Measurements from ENCODE around the gene ZNF462. TPM values are rescaled to one million over a fixed set of nuclear protein-coding genes. Genes with fewer than 3 reads are reported as not detected.
"Not testable (repeated sequence)": the region's sequence is repeated elsewhere in the genome, so short reads cannot be mapped to it uniquely, and the experiment has no call there.

ZNF462 gene
- total RNA-seq, 1 experiment from 2014 or later = 34.5 TPM

GRCh38 chr9:106983346-106983745, 120.4 kb downstream of the ZNF462 start:
- intact Hi-C loops (cut with micrococcal nuclease; ENCODE audit: unreplicated experiment) = no loop called here
- no peak overlapping the region for H3K4me3 Mint-ChIP-seq (ENCODE audit: unreplicated experiment)
- CTCF ChIA-PET = no interaction called here
- no peaks in the 10 kb centered on the region for H3K27me3 ChIP-seq (replicated peaks; ENCODE audit: control insufficient read depth, insufficient read depth, low read length)
- TF ChIP-seq CTCF (IDR thresholded peaks at IDR 0.05; ENCODE audit: insufficient read depth in 1 of 2, low read depth in 1 of 2, low read length in 1 of 2, severe bottlenecking in 1 of 2, unreplicated experiment in 1 of 2) = no peak
- POLR2A ChIA-PET = no interaction called here
- no TSS peak for BruUV-seq (replicated peaks)
- H3K4me1 ChIP-seq = no peaks in the 10 kb centered on the region
- H3K36me3 ChIP-seq (ENCODE audit: control insufficient read depth, insufficient read depth, low read length) = no peaks in the 10 kb centered on the region
- no peaks in the 10 kb centered on the region for H3K4me1 Mint-ChIP-seq (ENCODE audit: low read depth, unreplicated experiment)
- DNase-seq = no peak
- no peaks in the 10 kb centered on the region for H3K9me3 ChIP-seq
- H3K36me3 Mint-ChIP-seq (ENCODE audit: insufficient read depth, unreplicated experiment) = peaks cover 16% of the 10 kb centered on the region
- H3K9me3 Mint-ChIP-seq (ENCODE audit: unreplicated experiment) = peaks cover 9% of the 10 kb centered on the region
- no peak overlapping the region for H3K27ac Mint-ChIP-seq (ENCODE audit: unreplicated experiment)
- no peak overlapping the region for H3K4me3 ChIP-seq (ENCODE audit: low read depth, low read length)
- H3K27me3 Mint-ChIP-seq (ENCODE audit: insufficient read depth, unreplicated experiment) = no peaks in the 10 kb centered on the region

GRCh38 chr9:106989904-106990303, 126.9 kb downstream of the ZNF462 start:
- CTCF ChIA-PET; POLR2A ChIA-PET; H3K4me3 Mint-ChIP-seq (ENCODE audit: unreplicated experiment); BruUV-seq (replicated peaks); H3K4me1 Mint-ChIP-seq (ENCODE audit: low read depth, unreplicated experiment); H3K27ac Mint-ChIP-seq (ENCODE audit: unreplicated experiment); H3K4me1 ChIP-seq; H3K27me3 ChIP-seq (replicated peaks; ENCODE audit: control insufficient read depth, insufficient read depth, low read length); intact Hi-C loops (cut with micrococcal nuclease; ENCODE audit: unreplicated experiment); DNase-seq; H3K27me3 Mint-ChIP-seq (ENCODE audit: insufficient read depth, unreplicated experiment); H3K9me3 ChIP-seq; H3K36me3 ChIP-seq (ENCODE audit: control insufficient read depth, insufficient read depth, low read length); H3K4me3 ChIP-seq (ENCODE audit: low read depth, low read length): not testable (repeated sequence)
- H3K9me3 Mint-ChIP-seq (ENCODE audit: unreplicated experiment) = peaks cover 13% of the 10 kb centered on the region
- H3K36me3 Mint-ChIP-seq (ENCODE audit: insufficient read depth, unreplicated experiment) = peaks cover 41% of the 10 kb centered on the region

GRCh38 chr9:106992186-106992585, 129.2 kb downstream of the ZNF462 start:
- no peak overlapping the region for H3K27ac Mint-ChIP-seq (ENCODE audit: unreplicated experiment)
- H3K4me3 Mint-ChIP-seq (ENCODE audit: unreplicated experiment) = no peak overlapping the region
- peaks cover 13% of the 10 kb centered on the region for H3K9me3 Mint-ChIP-seq (ENCODE audit: unreplicated experiment)
- Histone ChIP-seq H3K4me1 (no peaks in the 10 kb centered on the region), H3K36me3 (ENCODE audit: control insufficient read depth, insufficient read depth, low read length) (no peaks in the 10 kb centered on the region), H3K9me3 (no peaks in the 10 kb centered on the region), H3K27me3 (replicated peaks; ENCODE audit: control insufficient read depth, insufficient read depth, low read length) (no peaks in the 10 kb centered on the region), H3K4me3 (ENCODE audit: low read depth, low read length) (no peak overlapping the region)
- BruUV-seq (replicated peaks) = no TSS peak
- intact Hi-C loops (cut with micrococcal nuclease; ENCODE audit: unreplicated experiment) = no loop called here
- ChIA-PET CTCF (no interaction called here), POLR2A (no interaction called here)
- H3K36me3 Mint-ChIP-seq (ENCODE audit: insufficient read depth, unreplicated experiment) = peaks cover 49% of the 10 kb centered on the region
- peaks cover 6% of the 10 kb centered on the region for H3K4me1 Mint-ChIP-seq (ENCODE audit: low read depth, unreplicated experiment)
- H3K27me3 Mint-ChIP-seq (ENCODE audit: insufficient read depth, unreplicated experiment) = no peaks in the 10 kb centered on the region
- no peak for TF ChIP-seq CTCF (IDR thresholded peaks at IDR 0.05; ENCODE audit: insufficient read depth in 1 of 2, low read depth in 1 of 2, low read length in 1 of 2, severe bottlenecking in 1 of 2, unreplicated experiment in 1 of 2)
- DNase-seq = no peak

- no peaks in the 10 kb centered on the region for H3K27me3 Mint-ChIP-seq (ENCODE audit: insufficient read depth, unreplicated experiment)
- DNase-seq = no peak
- no TSS peak for BruUV-seq (replicated peaks)
- Histone ChIP-seq H3K27me3 (replicated peaks; ENCODE audit: control insufficient read depth, insufficient read depth, low read length) (no peaks in the 10 kb centered on the region), H3K4me1 (no peaks in the 10 kb centered on the region), H3K9me3 (no peaks in the 10 kb centered on the region), H3K36me3 (ENCODE audit: control insufficient read depth, insufficient read depth, low read length) (no peaks in the 10 kb centered on the region), H3K4me3 (ENCODE audit: low read depth, low read length) (no peak overlapping the region)
- intact Hi-C loops (cut with micrococcal nuclease; ENCODE audit: unreplicated experiment) = no loop called here
- no peak for TF ChIP-seq CTCF (IDR thresholded peaks at IDR 0.05; ENCODE audit: insufficient read depth in 1 of 2, low read depth in 1 of 2, low read length in 1 of 2, severe bottlenecking in 1 of 2, unreplicated experiment in 1 of 2)
- CTCF ChIA-PET = no interaction called here
- H3K4me3 Mint-ChIP-seq (ENCODE audit: unreplicated experiment) = no peak overlapping the region
- H3K27ac Mint-ChIP-seq (ENCODE audit: unreplicated experiment) = no peak overlapping the region
- peaks cover 2% of the 10 kb centered on the region for H3K9me3 Mint-ChIP-seq (ENCODE audit: unreplicated experiment)
- H3K36me3 Mint-ChIP-seq (ENCODE audit: insufficient read depth, unreplicated experiment) = peaks cover 39% of the 10 kb centered on the region
- POLR2A ChIA-PET = no interaction called here
- H3K4me1 Mint-ChIP-seq (ENCODE audit: low read depth, unreplicated experiment) = peaks cover 6% of the 10 kb centered on the region
Observed at GRCh38 chr9:106993603-106994002, 130.6 kb downstream of the ZNF462 start.

All from Caco-2 (cell line).